ENCODE measurements around the gene SGCD.

DNA sequence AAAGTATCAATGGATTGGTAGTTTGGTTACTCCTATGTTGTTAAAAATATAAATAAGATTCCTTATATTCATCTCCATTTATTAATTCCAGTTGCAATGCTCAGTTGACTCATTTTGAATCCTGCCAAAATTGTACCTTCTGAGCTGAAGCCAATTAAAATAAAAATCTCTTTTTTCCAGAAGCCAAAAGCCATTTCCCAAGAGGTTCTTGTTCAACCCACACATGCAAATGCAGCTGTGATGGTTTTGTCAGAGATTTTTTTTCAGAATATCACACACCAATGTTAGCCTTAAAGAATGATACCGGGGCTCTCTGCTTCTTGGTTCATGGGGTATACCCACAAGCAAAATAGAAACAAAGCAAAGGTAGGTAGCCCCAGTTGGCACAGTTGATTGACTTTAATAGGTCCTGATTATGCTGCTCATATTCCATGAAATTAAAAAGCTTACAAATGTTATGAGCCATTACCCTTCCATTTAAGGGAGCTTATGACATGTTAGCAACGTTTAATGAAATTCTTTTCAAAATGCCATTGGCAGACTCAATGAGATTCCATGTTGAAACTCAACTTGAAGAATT, 208.0 kb downstream of the SGCD start:
- TF ChIP-seq SP1 (IDR thresholded peaks at IDR 0.05) (no peak), HDGF (IDR thresholded peaks at IDR 0.05; ENCODE audit: borderline replicate concordance) (no peak), FOXM1 (IDR thresholded peaks at IDR 0.05; ENCODE audit: borderline replicate concordance) (no peak), BHLHE40 (IDR thresholded peaks at IDR 0.05; ENCODE audit: borderline replicate concordance) (no peak), ARNT (IDR thresholded peaks at IDR 0.05) (no peak), NFRKB (IDR thresholded peaks at IDR 0.05) (no peak), FOXA1 (IDR thresholded peaks at IDR 0.05) (no peak)

Measured in HEK293T (cell line).